GM23248 (cell line): Measurements from ENCODE around the gene HERC2.
"Not testable (repeated sequence)": the region's sequence is repeated elsewhere in the genome, so short reads cannot be mapped to it uniquely, and the experiment has no call there.

ENCODE experiments used
- EZH2 ChIP-seq: fragments of 200-600 bp; sonication (generic); IDR thresholded peaks from 2 replicates; pipeline ENCODE4 v1.6.1; 2018; ENCODE audit warnings: antibody characterized with exemption, mild to moderate bottlenecking; ENCODE audit not compliant: insufficient read depth, poor library complexity, severe bottlenecking
- EZH2phosphoT487 ChIP-seq: fragments of 200-600 bp; sonication (generic); IDR thresholded peaks from 2 replicates; pipeline ENCODE4 v1.6.1; 2018; ENCODE audit warnings: antibody characterized with exemption, moderate library complexity, mild to moderate bottlenecking, low read depth; ENCODE audit not compliant: insufficient read depth

DNA sequence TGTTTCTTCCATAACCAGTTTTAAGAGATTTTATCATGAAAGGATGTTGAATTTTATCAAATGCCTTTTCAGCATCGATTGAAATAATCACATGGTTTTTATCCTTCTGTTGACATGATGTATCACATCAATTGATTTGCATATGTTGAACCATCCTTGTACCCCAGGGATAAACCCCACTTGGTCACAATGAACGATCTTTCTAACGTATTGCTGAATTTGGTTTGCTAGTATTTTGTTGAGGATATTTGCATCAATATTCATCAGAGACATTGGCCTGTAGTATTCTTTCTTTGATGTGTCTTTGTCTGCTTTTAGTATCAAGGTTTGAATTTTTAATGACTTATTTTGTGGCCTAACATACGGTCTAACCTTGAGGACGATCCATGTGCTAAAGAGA is 13.3 kb downstream of the HERC2 start:
- TF ChIP-seq EZH2phosphoT487, EZH2: not testable (repeated sequence)
